Measurements from ENCODE around the gene BRINP3.

The BRINP3 gene

DNA sequence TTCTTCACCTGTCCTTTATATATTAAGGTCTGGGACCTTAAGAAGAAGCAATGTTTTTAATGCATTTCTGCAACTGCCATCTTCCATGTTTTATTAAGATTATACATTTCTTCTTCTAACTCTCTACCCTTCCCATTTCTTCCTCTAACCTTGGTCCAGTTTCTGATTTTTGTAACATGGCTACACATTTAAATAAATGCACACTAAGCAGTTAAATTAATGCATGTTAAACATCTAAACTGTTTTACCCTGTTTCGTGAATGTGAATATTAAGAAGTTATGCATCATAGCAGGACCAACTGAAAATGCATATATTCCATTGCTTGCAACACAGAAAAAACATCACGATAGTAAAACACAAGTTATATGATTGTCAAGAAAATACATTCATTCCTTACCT lies 3.7 kb downstream of the BRINP3 start:
- H3K4me1 ChIP-seq: peaks cover 0 to 26% (median 13%) of the 10 kb centered on the region in 4 donors
- no peak for DNase-seq
- TF ChIP-seq, protein P1, sequence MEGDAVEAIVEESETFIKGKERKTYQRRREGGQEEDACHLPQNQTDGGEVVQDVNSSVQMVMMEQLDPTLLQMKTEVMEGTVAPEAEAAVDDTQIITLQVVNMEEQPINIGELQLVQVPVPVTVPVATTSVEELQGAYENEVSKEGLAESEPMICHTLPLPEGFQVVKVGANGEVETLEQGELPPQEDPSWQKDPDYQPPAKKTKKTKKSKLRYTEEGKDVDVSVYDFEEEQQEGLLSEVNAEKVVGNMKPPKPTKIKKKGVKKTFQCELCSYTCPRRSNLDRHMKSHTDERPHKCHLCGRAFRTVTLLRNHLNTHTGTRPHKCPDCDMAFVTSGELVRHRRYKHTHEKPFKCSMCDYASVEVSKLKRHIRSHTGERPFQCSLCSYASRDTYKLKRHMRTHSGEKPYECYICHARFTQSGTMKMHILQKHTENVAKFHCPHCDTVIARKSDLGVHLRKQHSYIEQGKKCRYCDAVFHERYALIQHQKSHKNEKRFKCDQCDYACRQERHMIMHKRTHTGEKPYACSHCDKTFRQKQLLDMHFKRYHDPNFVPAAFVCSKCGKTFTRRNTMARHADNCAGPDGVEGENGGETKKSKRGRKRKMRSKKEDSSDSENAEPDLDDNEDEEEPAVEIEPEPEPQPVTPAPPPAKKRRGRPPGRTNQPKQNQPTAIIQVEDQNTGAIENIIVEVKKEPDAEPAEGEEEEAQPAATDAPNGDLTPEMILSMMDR (IDR thresholded peaks at IDR 0.05): no peak
- H3K27ac ChIP-seq: no peak overlapping the region
- intact Hi-C loops (cut with DNase I; ENCODE audit: low total_unique reads): no loop called here
- no peak overlapping the region for H3K4me3 ChIP-seq
- no peaks in the 10 kb centered on the region for H3K36me3 ChIP-seq
- peaks cover 0 to 34% of the 10 kb centered on the region in 2 donors for H3K27me3 ChIP-seq
- H3K9me3 ChIP-seq: no peaks in the 10 kb centered on the region

DNA sequence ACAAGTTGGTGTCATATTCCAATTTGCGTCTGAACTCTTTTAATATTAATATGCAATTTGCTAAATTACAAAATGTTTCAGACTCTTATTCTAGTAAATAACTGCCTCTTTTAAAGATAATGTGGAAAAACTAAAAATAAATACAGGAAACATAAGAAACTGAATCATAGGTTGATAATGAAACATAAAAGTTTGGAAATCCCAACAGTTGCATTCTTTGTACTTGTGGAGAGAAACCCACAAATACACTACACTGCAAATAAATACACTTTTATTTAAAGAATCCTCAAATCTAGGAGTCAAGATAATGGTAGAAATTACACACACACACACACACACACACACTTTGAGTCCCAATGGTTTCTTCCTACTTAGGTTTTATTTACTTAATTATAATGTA lies 5.2 kb downstream of the BRINP3 start:
- Histone ChIP-seq H3K4me1 (peaks cover 0 to 12% (median 6%) of the 10 kb centered on the region in 4 donors), H3K27me3 (peaks cover 0 to 29% of the 10 kb centered on the region in 2 donors), H3K27ac (no peak overlapping the region), H3K4me3 (no peak overlapping the region), H3K36me3 (no peaks in the 10 kb centered on the region), H3K9me3 (no peaks in the 10 kb centered on the region)
- TF ChIP-seq, protein P1 (IDR thresholded peaks at IDR 0.05): no peak
- no peak for DNase-seq
- intact Hi-C loops (cut with DNase I; ENCODE audit: low total_unique reads): no loop called here

DNA sequence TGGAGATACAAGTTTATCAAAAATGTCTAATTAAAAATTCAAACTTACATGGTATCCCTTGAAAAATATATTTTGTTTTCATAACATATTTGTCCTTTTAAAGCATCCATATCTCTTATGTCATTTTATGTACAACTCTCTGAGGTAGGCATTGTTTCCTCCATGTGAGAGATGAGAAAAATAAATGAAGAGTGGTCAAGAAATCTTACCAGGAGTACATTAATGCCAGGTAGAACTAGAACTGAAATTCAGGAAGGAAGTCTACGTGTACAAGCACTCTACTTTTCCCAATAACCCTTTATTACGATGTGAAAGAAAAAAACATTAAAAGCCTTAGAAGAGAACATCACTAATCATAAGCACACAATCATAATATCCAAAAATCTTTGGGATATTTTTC lies 5.6 kb downstream of the BRINP3 start:
- no peak overlapping the region for H3K4me3 ChIP-seq
- H3K4me1 ChIP-seq: peaks cover 0 to 12% (median 6%) of the 10 kb centered on the region in 4 donors
- no peaks in the 10 kb centered on the region for H3K9me3 ChIP-seq
- intact Hi-C loops (cut with DNase I; ENCODE audit: low total_unique reads): no loop called here
- no peaks in the 10 kb centered on the region for H3K36me3 ChIP-seq
- H3K27ac ChIP-seq: no peak overlapping the region
- DNase-seq: no peak
- peaks cover 0 to 27% of the 10 kb centered on the region in 2 donors for H3K27me3 ChIP-seq
- TF ChIP-seq, protein P1 (IDR thresholded peaks at IDR 0.05): no peak

DNA sequence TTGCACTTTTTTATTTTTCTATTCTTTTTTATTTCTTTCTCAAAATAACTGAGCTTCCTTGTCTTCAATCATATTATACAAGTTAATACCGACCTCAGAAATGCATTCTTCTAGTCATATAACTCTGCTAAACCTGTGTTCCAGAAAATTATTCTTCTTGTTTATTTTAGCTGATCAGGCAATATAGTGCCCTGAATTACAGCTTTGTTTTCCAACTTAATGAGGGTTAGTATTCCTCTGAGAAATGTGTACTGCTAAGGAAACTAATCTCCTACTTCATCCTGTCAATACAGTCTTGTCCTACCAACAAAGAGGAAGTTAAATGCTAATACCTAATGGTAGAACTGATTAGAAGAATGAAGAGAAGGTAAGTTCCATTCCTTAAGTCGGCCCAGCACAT lies 13.0 kb downstream of the BRINP3 start:
- no peak for DNase-seq
- intact Hi-C loops (cut with DNase I; ENCODE audit: low total_unique reads): no loop called here
- TF ChIP-seq, protein P1 (IDR thresholded peaks at IDR 0.05): no peak

DNA sequence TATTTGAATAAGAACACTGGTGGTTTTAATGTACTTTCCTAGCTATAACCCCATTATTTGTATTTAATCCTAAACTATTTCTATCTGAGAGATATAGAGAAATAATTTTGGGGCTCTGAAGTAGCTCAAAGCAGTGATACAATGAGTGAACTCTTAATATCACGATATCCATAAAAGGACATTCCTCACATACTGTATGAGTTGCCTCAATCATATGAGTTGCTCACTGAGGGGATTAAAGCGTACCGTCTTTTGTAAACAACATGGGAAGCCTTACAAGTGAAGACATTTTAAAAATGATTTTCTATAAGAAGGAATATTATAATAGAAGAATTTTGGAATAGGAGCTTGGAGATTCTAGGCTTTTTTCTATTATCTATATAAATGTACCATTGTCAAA lies 21.5 kb downstream of the BRINP3 start:
- Histone ChIP-seq H3K9me3 (no peaks in the 10 kb centered on the region), H3K27ac (no peak overlapping the region), H3K4me1 (no peaks in the 10 kb centered on the region), H3K36me3 (no peaks in the 10 kb centered on the region), H3K4me3 (no peak overlapping the region), H3K27me3 (no peaks in the 10 kb centered on the region)
- no peak for DNase-seq
- TF ChIP-seq, protein P1 (IDR thresholded peaks at IDR 0.05): no peak
- intact Hi-C loops (cut with DNase I; ENCODE audit: low total_unique reads): no loop called here

More for the DNA sequence above, 13.0 kb downstream of the BRINP3 start:
- Histone ChIP-seq H3K9me3 (no peaks in the 10 kb centered on the region), H3K27ac (no peak overlapping the region), H3K36me3 (no peaks in the 10 kb centered on the region), H3K27me3 (no peaks in the 10 kb centered on the region), H3K4me3 (no peak overlapping the region), H3K4me1 (no peaks in the 10 kb centered on the region)

DNA sequence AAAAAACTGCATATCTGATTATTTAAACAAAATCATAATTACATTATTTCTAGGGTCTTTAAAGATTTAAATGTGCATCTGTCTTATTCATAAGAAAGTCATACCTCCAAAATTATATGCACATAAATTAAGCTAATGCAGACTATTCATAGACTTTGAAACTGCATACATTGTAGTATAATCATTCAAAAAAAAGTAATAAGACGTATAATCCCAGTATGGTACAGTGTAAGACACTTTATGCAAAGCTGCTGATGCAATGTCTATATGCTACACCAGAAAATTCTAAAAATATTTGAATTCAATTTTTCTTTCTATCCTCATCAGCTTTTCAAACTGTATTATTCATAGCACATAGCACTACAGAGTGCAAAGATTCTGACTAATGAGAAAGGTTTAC lies 22.0 kb downstream of the BRINP3 start:
- no peaks in the 10 kb centered on the region for H3K27me3 ChIP-seq
- DNase-seq: no peak
- TF ChIP-seq, protein P1 (IDR thresholded peaks at IDR 0.05): no peak
- intact Hi-C loops (cut with DNase I; ENCODE audit: low total_unique reads): no loop called here
- no peaks in the 10 kb centered on the region for H3K36me3 ChIP-seq
- no peak overlapping the region for H3K27ac ChIP-seq
- H3K9me3 ChIP-seq: no peaks in the 10 kb centered on the region
- no peaks in the 10 kb centered on the region for H3K4me1 ChIP-seq
- H3K4me3 ChIP-seq: no peak overlapping the region

Data from tibial artery (tissue), 4 donors.